Trophoblast cell (in vitro differentiated cells and primary cell): ENCODE results near the gene NAT16.

Experiments
- DNase-seq, 2 donors: peaks; one replicate each; pipeline ENCODE4 v3.0.0-alpha.2; 2016
- H2AFZ ChIP-seq: 2 replicates; pipeline ENCODE4 v1.6.1; 2013; ENCODE audit warnings: low read length, moderate library complexity, mild to moderate bottlenecking; ENCODE audit not compliant: insufficient read depth, poor library complexity
- H2AK5ac ChIP-seq: 2 replicates; pipeline ENCODE4 v1.6.1; 2013; ENCODE audit warnings: mild to moderate bottlenecking, low read length
- H2BK120ac ChIP-seq: 2 replicates; pipeline ENCODE4 v1.6.1; 2013; ENCODE audit warnings: low read length, mild to moderate bottlenecking, moderate library complexity; ENCODE audit not compliant: insufficient read depth, poor library complexity
- H2BK12ac ChIP-seq: 2 replicates; pipeline ENCODE4 v1.6.1; 2013; ENCODE audit warnings: mild to moderate bottlenecking, low read length, moderate library complexity
- H2BK5ac ChIP-seq: 2 replicates; pipeline ENCODE4 v1.6.1; 2013; ENCODE audit warnings: low read length, low read depth, moderate library complexity, mild to moderate bottlenecking; ENCODE audit not compliant: poor library complexity
- H3K14ac ChIP-seq: 2 replicates; pipeline ENCODE4 v1.6.1; 2013; ENCODE audit warnings: mild to moderate bottlenecking, low read length
- H3K18ac ChIP-seq: 2 replicates; pipeline ENCODE4 v1.6.1; 2013; ENCODE audit warnings: mild to moderate bottlenecking, low read length
- H3K23ac ChIP-seq: 2 replicates; pipeline ENCODE4 v1.6.1; 2013; ENCODE audit warnings: low read length
- H3K27ac ChIP-seq: 2 replicates; pipeline ENCODE4 v1.5.1; 2013; ENCODE audit warnings: low read depth, mild to moderate bottlenecking, inconsistent platforms, low read length, moderate library complexity
- H3K27me3 ChIP-seq: 2 replicates; pipeline ENCODE4 v1.6.1; 2013; ENCODE audit warnings: inconsistent platforms, mild to moderate bottlenecking, low read length, moderate library complexity; ENCODE audit not compliant: insufficient read depth
- H3K36me3 ChIP-seq, 2 experiments: 1 replicate in 1 of 2; 2 replicates in 1 of 2; pipeline ENCODE4 v1.6.1; 2013; ENCODE audit warnings: low read length in 2 of 2, mild to moderate bottlenecking in 2 of 2, moderate library complexity in 1 of 2; ENCODE audit not compliant: insufficient read depth in 2 of 2, control insufficient read depth in 1 of 2
- H3K4ac ChIP-seq: 2 replicates; pipeline ENCODE4 v1.6.1; 2013; ENCODE audit warnings: low read depth, mild to moderate bottlenecking, low read length, moderate library complexity
- H3K4me1 ChIP-seq, 2 experiments: 1 replicate in 1 of 2; 2 replicates in 1 of 2; pipeline ENCODE4 v1.6.1; 2013; ENCODE audit warnings: low read length in 2 of 2, mild to moderate bottlenecking in 2 of 2, moderate library complexity in 1 of 2; ENCODE audit not compliant: insufficient read depth in 2 of 2, control insufficient read depth in 1 of 2
- H3K4me2 ChIP-seq: 2 replicates; pipeline ENCODE4 v1.6.1; 2013; ENCODE audit warnings: inconsistent platforms, mild to moderate bottlenecking, low read length, moderate library complexity
- H3K4me3 ChIP-seq: 2 replicates; pipeline ENCODE4 v1.5.1; 2013; ENCODE audit warnings: mild to moderate bottlenecking, low read depth, low read length, inconsistent platforms
- H3K79me1 ChIP-seq: one replicate; pipeline ENCODE4 v1.6.1; 2013; ENCODE audit warnings: low read length
- H3K79me2 ChIP-seq: 2 replicates; pipeline ENCODE4 v1.6.1; 2013; ENCODE audit warnings: low read length, mild to moderate bottlenecking; ENCODE audit not compliant: control insufficient read depth, insufficient read depth, poor library complexity
- H3K9ac ChIP-seq: 2 replicates; pipeline ENCODE4 v1.6.1; 2013; ENCODE audit warnings: mild to moderate bottlenecking, low read length
- H3K9me3 ChIP-seq: 2 replicates; pipeline ENCODE4 v1.6.1; 2013; ENCODE audit warnings: low read depth, mild to moderate bottlenecking, control low read depth, inconsistent platforms, low read length; ENCODE audit not compliant: insufficient read depth
- H4K12ac ChIP-seq: 2 replicates; pipeline ENCODE4 v1.6.1; 2013; ENCODE audit warnings: low read depth, mild to moderate bottlenecking, low read length, moderate library complexity
- H4K8ac ChIP-seq: 2 replicates; pipeline ENCODE4 v1.6.1; 2013; ENCODE audit warnings: low read depth, mild to moderate bottlenecking, low read length, moderate library complexity
- H4K91ac ChIP-seq: one replicate; pipeline ENCODE4 v1.6.1; 2013; ENCODE audit warnings: low read depth, mild to moderate bottlenecking, low read length, moderate library complexity
- WGBS: extraction: QIAGEN DNeasy Blood & Tissue Kit; methylation state at CpG from one replicate; pipeline ENCODE4 v1.1.7; 2013; ENCODE audit warnings: missing lambda C conversion rate; ENCODE audit not compliant: insufficient read length, insufficient coverage; ENCODE audit errors: extremely low coverage; 5-methylcytosine and 5-hydroxymethylcytosine counted together

Gene NAT16

DNA sequence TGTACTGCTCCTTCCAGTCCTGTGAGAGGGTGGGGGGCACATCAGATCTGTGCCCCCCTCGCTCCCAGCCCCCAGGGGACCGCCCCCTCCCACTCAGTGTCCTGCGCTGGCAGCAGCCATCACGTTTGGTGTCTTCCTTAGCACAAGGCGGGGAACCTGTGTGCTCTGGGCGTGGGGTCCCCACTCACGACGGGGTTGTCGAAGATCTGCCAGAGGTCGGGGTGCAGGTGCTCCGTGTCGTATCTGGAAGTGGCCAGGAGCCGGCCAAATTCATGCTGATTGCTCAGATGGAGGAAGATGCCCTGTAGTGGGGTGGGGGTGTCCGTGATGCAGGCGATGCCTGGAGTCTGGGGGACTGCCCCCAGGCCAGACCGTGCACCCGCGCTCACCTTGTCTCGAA, 30.1 kb upstream of the NAT16 start:
- no peak for DNase-seq
- Histone ChIP-seq H3K79me1 (no peaks in the 10 kb centered on the region), H3K18ac (no peak overlapping the region), H2BK12ac (no peak overlapping the region), H2AK5ac (no peak overlapping the region), H3K9ac (no peak overlapping the region), H2AFZ (no peak overlapping the region), H3K4ac (no peak overlapping the region), H2BK5ac (no peak overlapping the region), H4K8ac (no peak overlapping the region), H2BK120ac (no peak overlapping the region), H3K79me2 (no peaks in the 10 kb centered on the region), H3K9me3 (no peaks in the 10 kb centered on the region), H4K12ac (no peak overlapping the region), H3K4me2 (no peak overlapping the region), H3K14ac (no peak overlapping the region), H3K27ac (no peak overlapping the region), H3K23ac (no peak overlapping the region), H3K4me3 (no peak overlapping the region), H4K91ac (no peak overlapping the region), H3K27me3 (no peaks in the 10 kb centered on the region), H3K4me1 (no peaks in the 10 kb centered on the region), H3K36me3 (peaks cover 55 to 70% of the 10 kb centered on the region in 2 experiments)
- no CpG with 5 or more reads among the region's 19 CpGs for WGBS

DNA sequence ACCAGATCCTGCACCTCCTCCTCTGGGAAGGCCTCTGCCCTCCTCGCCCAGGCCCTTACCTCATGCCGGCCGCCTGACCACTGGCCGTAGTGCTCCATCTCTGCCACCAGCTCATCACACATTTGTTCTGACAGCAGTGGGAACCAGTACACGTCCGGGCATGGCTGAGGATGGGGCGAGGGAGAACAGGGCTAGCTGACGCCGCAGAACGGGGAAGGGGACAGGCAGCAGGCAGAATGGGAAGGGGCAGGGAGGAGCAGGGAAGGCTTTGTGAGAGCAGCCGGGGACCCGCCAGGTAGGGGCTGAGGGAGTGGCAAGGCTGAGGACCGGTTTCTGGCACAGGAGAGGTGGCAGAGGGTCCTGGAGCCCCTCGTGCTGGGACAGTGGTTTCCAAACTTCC, 28.7 kb upstream of the NAT16 start:
- Histone ChIP-seq H2AK5ac (no peak overlapping the region), H3K23ac (no peak overlapping the region), H4K8ac (no peak overlapping the region), H2AFZ (no peak overlapping the region), H3K27ac (no peak overlapping the region), H2BK120ac (no peak overlapping the region), H3K9ac (no peak overlapping the region), H3K9me3 (no peaks in the 10 kb centered on the region), H3K36me3 (peaks cover 51 to 63% of the 10 kb centered on the region in 2 experiments), H3K79me2 (no peaks in the 10 kb centered on the region), H4K91ac (no peak overlapping the region), H2BK5ac (no peak overlapping the region), H3K18ac (no peak overlapping the region), H3K4me3 (no peak overlapping the region), H2BK12ac (no peak overlapping the region), H3K27me3 (no peaks in the 10 kb centered on the region), H3K14ac (no peak overlapping the region), H4K12ac (no peak overlapping the region), H3K4me1 (no peaks in the 10 kb centered on the region), H3K4me2 (no peak overlapping the region), H3K4ac (no peak overlapping the region), H3K79me1 (no peaks in the 10 kb centered on the region)
- no peak for DNase-seq
- no CpG with 5 or more reads among the region's 14 CpGs for WGBS

DNA sequence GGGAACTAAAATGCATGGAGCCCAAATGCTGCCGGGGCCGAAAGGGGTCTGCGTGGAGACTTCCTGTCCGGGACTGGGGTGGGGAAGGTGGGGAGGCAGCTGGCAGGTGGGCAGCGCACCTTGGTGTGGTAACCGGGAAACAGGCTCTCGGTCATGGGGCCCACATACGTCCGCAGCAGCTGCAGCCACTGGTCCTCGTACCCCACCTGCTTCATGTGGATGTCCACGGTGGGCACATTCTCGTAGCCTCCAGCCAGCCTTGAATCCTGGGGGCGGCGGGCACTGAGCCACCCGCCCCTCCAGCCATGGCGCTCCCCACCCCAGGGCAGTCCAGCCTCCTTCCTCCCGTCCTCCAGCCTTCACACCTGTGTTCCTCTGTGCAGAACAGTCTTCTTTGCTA, 27.4 kb upstream of the NAT16 start:
- Histone ChIP-seq H3K4me2 (no peak overlapping the region), H3K36me3 (peaks cover 48 to 56% of the 10 kb centered on the region in 2 experiments), H3K9ac (no peak overlapping the region), H4K12ac (no peak overlapping the region), H3K27ac (no peak overlapping the region), H3K14ac (no peak overlapping the region), H3K23ac (no peak overlapping the region), H2BK120ac (no peak overlapping the region), H4K91ac (no peak overlapping the region), H2BK12ac (no peak overlapping the region), H4K8ac (no peak overlapping the region), H3K4me3 (no peak overlapping the region), H3K9me3 (peaks cover 2% of the 10 kb centered on the region), H3K79me1 (no peaks in the 10 kb centered on the region), H2AFZ (no peak overlapping the region), H3K18ac (no peak overlapping the region), H2BK5ac (no peak overlapping the region), H2AK5ac (no peak overlapping the region), H3K4ac (no peak overlapping the region), H3K27me3 (no peaks in the 10 kb centered on the region), H3K79me2 (no peaks in the 10 kb centered on the region), H3K4me1 (no peaks in the 10 kb centered on the region)
- no CpG with 5 or more reads among the region's 17 CpGs for WGBS
- no peak for DNase-seq

DNA sequence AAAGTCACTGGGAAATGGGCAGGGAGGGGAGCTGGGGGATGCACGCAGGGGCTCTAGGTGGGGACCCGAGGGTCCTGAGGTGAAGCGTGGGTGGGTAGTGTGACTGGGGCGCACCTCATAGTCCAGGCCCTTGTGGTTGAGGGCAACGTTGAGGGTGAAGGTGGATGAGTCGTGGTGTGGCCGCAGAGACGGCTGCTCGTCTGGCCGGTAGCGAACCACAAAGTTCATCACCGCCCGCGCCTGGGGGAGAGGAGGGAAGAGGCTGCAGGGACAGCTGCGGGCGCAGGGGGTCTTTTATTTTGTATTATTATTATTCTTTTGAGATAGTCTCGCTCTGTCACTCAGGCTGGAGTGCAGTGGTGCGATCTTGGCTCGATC, 26.6 kb upstream of the NAT16 start:
- H2BK5ac ChIP-seq = no peak overlapping the region
- H3K14ac ChIP-seq = no peak overlapping the region
- no peaks in the 10 kb centered on the region for H3K79me2 ChIP-seq
- no peak overlapping the region for H3K4ac ChIP-seq
- H2BK120ac ChIP-seq = no peak overlapping the region
- no peak overlapping the region for H3K27ac ChIP-seq
- H3K79me1 ChIP-seq = no peaks in the 10 kb centered on the region
- H3K4me1 ChIP-seq = peaks cover 0 to 4% of the 10 kb centered on the region in 2 experiments
- no peak overlapping the region for H4K12ac ChIP-seq
- H3K23ac ChIP-seq = no peak overlapping the region
- H3K4me3 ChIP-seq = peak overlapping the region; percentile 60
- no peak overlapping the region for H2BK12ac ChIP-seq
- H3K4me2 ChIP-seq = no peak overlapping the region
- no peak overlapping the region for H2AK5ac ChIP-seq
- H2AFZ ChIP-seq = no peak overlapping the region
- no peak for DNase-seq
- no peak overlapping the region for H3K9ac ChIP-seq
- H3K27me3 ChIP-seq = peaks cover 5% of the 10 kb centered on the region
- WGBS = no CpG with 5 or more reads among the region's 19 CpGs
- H3K36me3 ChIP-seq = peaks cover 42 to 48% of the 10 kb centered on the region in 2 experiments
- no peak overlapping the region for H4K91ac ChIP-seq
- H4K8ac ChIP-seq = no peak overlapping the region
- H3K18ac ChIP-seq = no peak overlapping the region
- peaks cover 3% of the 10 kb centered on the region for H3K9me3 ChIP-seq
